Hepatocyte (in vitro differentiated cells): ENCODE measurements around the gene ZNF574.

ENCODE experiments used
- EZH2 ChIP-seq: fragments of 200-600 bp; sonication (generic); IDR thresholded peaks from 2 replicates; pipeline ENCODE4 v1.6.1; 2016; ENCODE audit warnings: antibody characterized with exemption, mild to moderate bottlenecking, borderline replicate concordance
- EZH2phosphoT487 ChIP-seq: fragments of 200-600 bp; sonication (generic); IDR thresholded peaks from one replicate; pipeline ENCODE4 v1.6.1; 2018; ENCODE audit warnings: antibody characterized with exemption, mild to moderate bottlenecking, low read depth, moderate library complexity; ENCODE audit not compliant: unreplicated experiment, severe bottlenecking
- TF ChIP-seq, protein P1 (sequence below): fragments of 200-600 bp; sonication (generic); IDR thresholded peaks from 2 replicates; pipeline ENCODE4 v1.5.1; 2016; ENCODE audit warnings: antibody characterized with exemption, mild to moderate bottlenecking; ENCODE audit not compliant: poor library complexity

DNA sequence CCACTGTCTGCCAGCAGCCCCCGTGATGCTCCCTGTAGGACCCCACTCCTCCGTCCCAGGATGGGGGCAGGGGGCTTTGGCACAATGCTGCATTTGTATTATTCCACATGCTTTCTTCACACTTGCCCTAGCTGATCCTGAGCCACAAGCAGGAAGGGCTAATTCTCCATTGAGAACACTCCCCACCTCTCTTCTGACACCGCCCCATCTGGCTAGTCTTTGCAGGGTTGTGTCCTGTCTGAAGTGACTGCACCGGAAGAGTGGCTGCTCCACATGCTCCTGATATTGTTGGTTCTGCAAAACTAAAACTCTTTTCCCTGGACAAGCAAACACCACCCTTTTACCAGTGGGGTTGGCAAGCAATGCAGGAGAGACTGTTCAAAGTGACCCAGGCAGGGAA, 18.0 kb downstream of the ZNF574 start:
- TF ChIP-seq EZH2phosphoT487 (no peak), EZH2 (no peak)
- TF ChIP-seq, protein P1, sequence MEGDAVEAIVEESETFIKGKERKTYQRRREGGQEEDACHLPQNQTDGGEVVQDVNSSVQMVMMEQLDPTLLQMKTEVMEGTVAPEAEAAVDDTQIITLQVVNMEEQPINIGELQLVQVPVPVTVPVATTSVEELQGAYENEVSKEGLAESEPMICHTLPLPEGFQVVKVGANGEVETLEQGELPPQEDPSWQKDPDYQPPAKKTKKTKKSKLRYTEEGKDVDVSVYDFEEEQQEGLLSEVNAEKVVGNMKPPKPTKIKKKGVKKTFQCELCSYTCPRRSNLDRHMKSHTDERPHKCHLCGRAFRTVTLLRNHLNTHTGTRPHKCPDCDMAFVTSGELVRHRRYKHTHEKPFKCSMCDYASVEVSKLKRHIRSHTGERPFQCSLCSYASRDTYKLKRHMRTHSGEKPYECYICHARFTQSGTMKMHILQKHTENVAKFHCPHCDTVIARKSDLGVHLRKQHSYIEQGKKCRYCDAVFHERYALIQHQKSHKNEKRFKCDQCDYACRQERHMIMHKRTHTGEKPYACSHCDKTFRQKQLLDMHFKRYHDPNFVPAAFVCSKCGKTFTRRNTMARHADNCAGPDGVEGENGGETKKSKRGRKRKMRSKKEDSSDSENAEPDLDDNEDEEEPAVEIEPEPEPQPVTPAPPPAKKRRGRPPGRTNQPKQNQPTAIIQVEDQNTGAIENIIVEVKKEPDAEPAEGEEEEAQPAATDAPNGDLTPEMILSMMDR: no peak
